GM19238 (cell line): Measurements from ENCODE around the gene RPUSD1.

Source experiments
- DNase-seq: peaks from one replicate; pipeline ENCODE4 v3.0.0; 2011; ENCODE audit warnings: low spot score; ENCODE audit not compliant: insufficient read length

RPUSD1 gene

GRCh38 chr16:799948-800833 lies 12.0 kb upstream of the RPUSD1 start, which contains the start of gene GNG13:
Gene GNG13 (minus strand): TSS chr16:800734. CDS start chr16:799077, 1,657 bp downstream.
- DNase-seq, result no peak

GRCh38 chr16:799111-799947 lies 11.1 kb upstream of the RPUSD1 start:
- DNase-seq, result no peak

GRCh38 chr16:798666-799065 lies 10.5 kb upstream of the RPUSD1 start:
- DNase-seq, result no peak

DNA sequence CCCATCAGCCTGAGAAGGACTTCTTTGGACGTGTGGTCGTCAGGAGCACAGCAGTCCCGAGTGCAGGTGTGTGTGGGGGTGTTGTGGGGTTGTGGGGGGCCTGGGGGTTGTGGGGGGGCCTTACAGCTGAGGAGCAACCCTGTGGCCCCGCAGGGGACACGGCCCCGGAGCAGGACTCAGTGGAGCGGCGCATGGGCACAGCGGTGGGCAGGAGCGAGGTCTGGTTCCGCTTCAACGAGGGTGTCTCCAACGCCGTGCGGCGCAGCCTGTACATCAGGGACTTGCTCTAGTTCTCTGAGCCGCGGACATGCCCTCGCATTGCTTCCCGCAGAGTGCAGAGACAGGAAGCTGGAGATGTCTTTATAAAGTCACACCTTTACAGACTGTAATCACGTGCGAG lies 9.5 kb upstream of the RPUSD1 start:
- no peak for DNase-seq

DNA sequence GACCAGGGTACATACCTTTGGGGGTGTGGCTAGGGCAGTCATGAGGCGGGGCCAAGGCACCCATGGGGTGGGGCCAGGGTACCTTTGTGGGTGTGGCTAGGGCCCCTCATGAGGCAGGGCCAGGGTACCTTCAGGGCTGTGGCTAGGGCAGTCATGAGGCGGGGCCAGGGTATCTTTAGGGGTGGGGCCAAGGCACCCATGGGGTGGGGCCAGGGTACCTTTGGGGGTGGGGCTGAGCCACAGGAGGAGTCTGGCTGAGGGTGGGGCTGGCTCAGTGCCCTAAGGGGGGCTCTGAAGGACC lies 8.9 kb upstream of the RPUSD1 start:
- no peak for DNase-seq

- no peak for DNase-seq
Observed at GRCh38 chr16:796296-797119, 8.3 kb upstream of the RPUSD1 start.

- no peak for DNase-seq
Observed at GRCh38 chr16:795580-796229, 7.5 kb upstream of the RPUSD1 start.

- no peak for DNase-seq
Observed at GRCh38 chr16:794853-795466, 6.8 kb upstream of the RPUSD1 start.

- DNase-seq, result no peak
Observed at GRCh38 chr16:794091-794822, 6.1 kb upstream of the RPUSD1 start.

- no peak for DNase-seq
Observed at GRCh38 chr16:793414-793813, 5.2 kb upstream of the RPUSD1 start.

DNA sequence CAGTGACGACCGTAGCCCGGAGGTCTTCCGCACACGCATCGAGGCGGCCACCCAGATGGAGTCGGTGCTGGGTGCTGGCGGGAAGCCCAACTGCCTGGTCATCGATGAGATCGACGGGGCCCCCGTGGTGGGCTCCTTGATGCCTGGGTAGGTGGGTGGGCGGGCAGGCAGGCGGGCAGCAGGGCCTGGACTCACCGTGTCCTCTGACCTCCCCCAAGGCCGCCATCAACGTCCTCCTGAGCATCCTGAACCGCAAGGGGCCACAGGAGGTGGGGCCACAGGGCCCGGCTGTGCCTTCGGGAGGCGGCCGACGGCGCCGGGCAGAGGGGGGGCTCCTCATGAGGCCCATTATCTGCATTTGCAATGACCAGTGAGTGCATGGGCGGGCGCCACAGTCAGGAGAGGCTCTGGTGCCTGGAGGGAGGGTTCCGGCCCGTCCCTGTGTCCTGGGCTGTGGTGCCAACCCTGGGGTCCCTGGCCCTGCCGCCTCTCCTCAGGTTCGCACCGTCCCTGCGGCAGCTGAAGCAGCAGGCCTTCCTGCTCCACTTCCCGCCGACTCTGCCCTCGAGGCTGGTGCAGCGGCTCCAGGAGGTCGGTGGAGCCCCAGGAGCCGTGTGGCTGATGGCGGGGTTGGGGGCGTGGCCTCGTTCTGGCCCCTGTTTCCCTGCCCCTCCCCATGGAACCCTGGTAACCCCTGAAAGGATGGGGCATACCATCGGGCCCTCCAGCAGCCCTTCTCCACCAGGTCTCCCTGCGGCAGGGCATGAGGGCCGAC lies 4.2 kb upstream of the RPUSD1 start:
- DNase-seq, result no peak

DNA sequence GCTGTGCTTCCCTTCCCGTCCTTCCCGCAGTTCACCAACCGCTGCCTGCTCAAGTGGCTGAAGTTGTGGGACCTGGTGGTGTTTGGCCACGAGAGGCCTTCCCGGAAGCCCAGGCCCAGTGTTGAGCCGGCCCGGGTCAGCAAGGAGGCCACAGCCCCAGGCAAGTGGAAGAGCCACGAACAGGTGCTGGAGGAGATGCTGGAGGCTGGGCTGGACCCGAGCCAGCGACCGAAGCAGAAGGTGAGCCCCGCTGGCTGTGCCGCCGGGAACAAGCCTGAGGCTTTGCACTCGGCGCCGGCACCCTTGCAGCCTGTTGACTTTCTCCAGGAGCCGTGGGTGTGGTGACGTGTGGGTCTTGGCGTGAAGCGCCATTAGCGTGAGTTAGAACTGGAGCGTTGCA lies 3.0 kb upstream of the RPUSD1 start:
- DNase-seq, result no peak

DNA sequence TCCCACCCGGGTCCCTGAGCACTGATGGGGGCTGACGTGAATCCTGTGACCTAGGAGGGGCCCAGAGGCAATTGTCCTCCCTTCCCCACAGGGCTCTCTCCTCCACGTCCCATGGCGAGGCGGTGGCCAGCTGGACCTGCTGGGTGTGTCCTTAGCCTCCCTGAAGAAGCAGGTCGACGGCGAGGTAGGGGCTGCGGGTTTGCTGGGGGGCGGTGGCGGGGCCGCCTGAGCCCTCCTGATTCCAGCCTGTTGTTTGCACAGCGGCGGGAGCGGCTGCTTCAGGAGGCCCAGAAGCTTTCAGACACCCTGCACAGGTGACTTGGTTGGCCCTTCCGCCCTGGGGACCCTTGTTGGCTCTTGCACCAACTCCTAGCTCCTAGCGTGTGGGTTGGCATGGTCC lies 1.9 kb upstream of the RPUSD1 start:
- no peak for DNase-seq

DNA sequence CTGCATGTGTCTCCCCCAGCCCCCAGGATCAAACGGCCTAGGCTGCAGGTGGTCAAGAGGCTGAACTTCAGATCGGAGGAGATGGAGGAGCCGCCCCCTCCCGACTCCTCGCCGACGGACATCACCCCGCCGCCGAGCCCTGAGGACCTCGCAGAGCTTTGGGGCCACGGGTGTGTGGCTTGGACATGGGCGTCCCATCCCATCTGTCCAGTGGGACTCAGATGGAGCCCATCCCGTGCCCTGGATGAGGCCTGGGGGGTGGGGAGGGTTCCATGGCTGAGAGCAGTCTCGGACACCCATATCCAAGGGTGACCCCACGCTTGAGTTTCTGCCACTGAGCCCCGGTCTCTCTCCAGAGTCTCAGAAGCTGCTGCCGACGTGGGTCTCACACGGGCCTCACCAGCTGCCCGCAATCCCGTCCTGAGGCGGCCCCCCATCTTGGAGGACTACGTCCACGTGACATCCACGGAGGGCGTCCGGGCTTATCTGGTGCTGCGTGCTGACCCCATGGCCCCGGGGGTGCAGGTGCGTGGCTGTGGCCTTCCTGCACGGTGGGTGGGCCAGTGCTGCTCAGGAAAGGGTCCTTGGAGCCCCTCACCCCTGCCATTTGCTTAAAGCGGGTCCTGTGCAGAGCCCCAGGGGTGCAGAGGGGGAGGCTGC lies 1.1 kb upstream of the RPUSD1 start:
- no peak for DNase-seq

DNA sequence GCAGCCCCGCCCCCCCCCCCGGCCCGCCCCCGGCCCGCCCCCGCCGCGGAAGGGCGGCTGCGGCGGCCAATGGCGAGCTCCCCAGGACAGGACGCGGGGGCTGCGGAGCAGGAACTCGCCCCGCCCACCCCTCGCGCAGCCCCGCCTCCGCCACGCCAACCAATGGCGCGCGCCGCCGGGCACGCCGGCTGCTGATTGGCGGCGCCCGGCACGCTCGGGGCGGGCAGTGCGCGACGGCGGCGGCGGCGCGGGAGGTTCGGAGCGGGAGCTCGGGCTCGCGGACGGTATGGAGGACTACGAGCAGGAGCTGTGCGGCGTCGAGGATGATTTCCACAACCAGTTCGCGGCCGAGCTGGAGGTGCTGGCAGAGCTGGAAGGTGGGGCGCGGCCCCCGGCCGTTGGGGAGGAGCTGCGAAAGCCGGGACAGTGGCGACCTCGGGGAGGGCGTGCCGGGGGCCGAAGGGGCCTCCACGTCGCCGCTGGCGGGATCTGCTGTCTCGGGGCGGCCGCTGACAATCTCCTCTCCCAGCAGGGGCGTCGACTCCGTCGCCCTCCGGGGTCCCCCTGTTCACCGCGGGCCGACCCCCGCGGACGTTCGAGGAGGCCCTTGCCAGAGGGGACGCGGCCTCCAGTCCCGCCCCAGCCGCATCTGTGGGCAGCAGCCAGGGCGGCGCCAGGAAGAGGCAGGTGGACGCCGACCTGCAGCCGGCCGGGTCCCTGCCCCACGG lies 382 bp upstream of the RPUSD1 start, which contains the start of gene CHTF18:
TSS of gene CHTF18 (plus strand) at position 222 of the 728 bp plus-strand sequence. CDS start at position 287, 65 bp downstream.
- DNase-seq, result peak; percentile 100

DNA sequence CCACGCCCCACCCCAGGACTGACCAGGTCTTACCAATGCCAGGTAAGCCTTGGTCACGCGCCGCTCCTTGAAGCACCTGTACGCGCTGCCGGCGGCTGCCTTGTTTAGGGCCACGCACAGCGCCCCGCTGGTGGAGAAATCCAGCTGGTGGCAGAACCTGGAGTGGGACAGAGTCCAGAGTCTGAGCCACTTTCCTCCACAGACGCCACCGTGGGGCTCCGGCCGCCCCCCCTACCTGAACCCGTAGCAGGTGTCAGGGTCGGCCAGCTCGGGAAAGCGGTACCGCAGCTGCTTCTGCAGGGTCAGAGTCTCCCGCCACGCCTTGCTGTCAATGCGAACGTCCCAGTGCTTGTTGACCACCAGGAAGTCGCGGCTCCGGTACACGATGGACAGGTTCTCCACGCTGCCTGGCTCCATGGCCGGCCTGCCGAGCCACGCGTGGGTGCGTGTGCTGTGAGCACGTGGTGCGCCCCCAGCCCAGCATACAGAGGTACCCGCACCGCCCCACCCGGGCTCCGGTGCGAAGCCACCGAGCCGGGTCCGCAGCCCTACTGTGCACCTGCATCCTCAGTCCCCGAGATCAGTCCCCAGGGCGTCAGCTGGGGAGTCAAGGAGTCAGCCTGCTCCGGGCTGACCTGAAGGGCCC lies 737 bp downstream of the RPUSD1 start:
- DNase-seq, result no peak
